KOPT-K1 (cell line): Measurements from ENCODE around the gene FHIT.

Experiments used
- H3K27ac ChIP-seq: fragments of 200-600 bp; sonication (generic); 2 replicates; pipeline ENCODE4 v1.5.1; 2016; ENCODE audit warnings: antibody characterized with exemption, mild to moderate bottlenecking, low read depth, low read length; ENCODE audit not compliant: poor library complexity, severe bottlenecking
- H3K36me3 ChIP-seq: fragments of 200-600 bp; sonication (generic); 2 replicates; pipeline ENCODE4 v1.5.1; 2017; ENCODE audit warnings: antibody characterized with exemption, mild to moderate bottlenecking, low read length, moderate library complexity; ENCODE audit not compliant: insufficient read depth
- H3K9me3 ChIP-seq: fragments of 200-600 bp; sonication (generic); 2 replicates; pipeline ENCODE4 v1.5.1; 2017; ENCODE audit warnings: antibody characterized with exemption, low read length, mild to moderate bottlenecking; ENCODE audit not compliant: insufficient read depth, poor library complexity, severe bottlenecking

FHIT gene

DNA sequence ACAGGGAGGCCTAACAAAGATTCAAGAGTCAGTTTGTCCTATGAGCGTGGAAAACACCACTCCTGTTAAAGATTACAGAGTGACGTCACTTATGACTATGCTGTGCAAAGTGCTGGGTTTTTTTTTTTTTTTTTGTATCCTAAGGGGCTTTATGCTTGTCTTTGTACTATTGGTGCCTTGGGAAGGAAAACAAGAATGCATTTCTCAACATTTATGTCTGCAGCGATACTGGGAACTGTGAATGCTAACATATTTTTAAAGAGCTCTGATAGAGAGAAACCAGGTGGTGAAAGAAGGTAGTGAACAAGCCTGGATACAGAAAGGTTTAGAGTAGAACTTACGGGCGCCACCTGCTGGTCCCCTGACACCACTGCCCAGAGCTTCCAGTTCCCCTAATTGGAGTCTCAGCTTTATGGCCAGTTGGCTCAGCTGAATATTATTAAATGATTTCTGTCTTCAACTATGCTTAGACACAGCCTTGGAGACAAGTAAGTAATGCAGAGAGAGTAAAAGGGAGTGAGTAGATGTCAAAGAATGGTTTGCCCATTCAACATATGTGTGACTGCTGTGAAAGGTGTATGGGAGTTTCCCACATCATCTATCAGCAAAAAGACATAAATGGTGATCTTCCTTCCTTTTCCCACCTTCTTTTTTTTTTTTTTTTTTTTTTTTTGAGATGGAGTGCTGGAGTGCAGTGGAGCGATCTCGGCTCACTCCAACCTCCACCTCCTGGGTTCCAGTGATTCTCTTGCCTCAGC, 1393.5 kb downstream of the FHIT start:
- H3K27ac ChIP-seq = peak overlapping the region; percentile 4
- peaks cover 11% of the 10 kb centered on the region for H3K36me3 ChIP-seq
- peaks cover 10% of the 10 kb centered on the region for H3K9me3 ChIP-seq

DNA sequence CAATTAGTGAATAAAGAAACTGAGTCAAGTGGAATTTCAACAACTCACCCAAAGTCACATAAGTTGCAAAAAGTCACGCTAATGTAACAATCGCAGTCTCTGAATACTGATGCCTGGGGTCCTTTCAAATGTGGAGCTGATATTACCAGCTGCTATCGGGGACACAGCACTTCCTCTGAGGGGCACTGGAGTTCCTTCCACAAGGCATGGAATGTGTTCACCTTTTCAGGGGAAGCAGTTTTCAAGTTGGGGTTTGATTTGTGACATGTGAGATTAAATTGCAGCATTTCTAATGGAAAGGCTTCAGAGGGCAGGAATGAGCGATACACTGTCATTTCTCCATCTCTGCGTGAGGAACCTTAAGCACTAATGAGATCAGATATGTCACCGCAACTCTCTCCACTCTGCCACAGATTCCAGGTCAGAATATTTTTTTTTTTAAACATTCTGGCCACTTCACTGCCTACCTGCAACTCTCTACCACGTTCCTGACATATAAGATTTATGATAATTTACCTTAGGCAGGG, 1394.3 kb downstream of the FHIT start:
- peaks cover 7% of the 10 kb centered on the region; the same call in 1 of the 2 replicates for H3K36me3 ChIP-seq
- peaks cover 2% of the 10 kb centered on the region for H3K9me3 ChIP-seq
- H3K27ac ChIP-seq = peak overlapping the region; percentile 4

DNA sequence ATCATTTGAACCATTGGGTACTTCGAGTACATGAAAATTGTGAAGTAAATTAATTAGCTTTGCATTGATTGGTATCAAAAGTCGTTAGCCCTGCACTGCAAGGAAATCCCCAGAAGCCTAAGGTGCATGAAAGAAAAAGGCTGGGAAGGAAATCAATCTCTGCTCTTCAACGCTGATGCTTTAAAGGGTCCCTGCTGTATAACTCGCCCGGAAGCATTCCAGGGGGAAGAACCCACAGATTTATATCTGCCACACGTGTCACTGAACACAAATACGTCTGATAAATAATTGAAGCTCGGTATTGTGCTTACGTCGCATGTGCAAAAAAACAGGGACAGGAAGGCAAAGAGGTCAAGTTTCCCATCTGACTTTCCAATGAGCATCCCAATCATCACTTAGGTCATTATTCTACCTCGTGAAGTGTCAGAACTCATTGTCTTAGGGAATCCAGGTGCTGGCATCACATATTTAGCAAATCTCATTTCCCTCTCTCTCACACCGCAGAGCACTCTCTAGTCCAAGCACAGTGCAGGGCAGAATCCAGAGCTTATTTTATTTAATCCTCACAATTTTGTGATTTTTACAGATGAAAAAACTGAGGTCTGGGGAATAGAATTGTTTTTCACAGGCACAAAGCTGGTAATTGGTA, 1397.1 kb downstream of the FHIT start:
- H3K27ac ChIP-seq = no peak overlapping the region
- no peaks in the 10 kb centered on the region for H3K9me3 ChIP-seq
- peaks cover 7% of the 10 kb centered on the region; the same call in 1 of the 2 replicates for H3K36me3 ChIP-seq

DNA sequence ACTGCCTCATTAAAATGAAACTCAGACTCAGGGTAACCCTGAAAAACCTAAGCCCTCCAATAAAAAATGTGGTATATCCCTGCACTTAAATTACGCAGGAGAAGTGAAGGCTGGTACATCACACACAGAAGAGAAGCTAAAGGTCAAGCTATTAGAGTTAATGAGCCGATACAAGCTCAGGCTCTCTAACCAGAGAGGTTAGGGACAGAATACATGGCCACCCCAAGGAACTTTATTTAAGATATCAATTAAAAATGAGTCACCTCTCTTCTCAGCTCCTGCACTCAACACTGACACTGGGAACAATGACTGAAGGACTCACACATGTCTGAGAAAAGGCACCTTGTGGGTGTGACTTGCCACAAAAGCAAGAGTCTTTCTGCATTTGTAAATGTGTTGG, 1400.8 kb downstream of the FHIT start:
- Histone ChIP-seq H3K9me3 (peaks cover 12% of the 10 kb centered on the region), H3K36me3 (peaks cover 14% of the 10 kb centered on the region; the same call in 1 of the 2 replicates), H3K27ac (no peak overlapping the region)

DNA sequence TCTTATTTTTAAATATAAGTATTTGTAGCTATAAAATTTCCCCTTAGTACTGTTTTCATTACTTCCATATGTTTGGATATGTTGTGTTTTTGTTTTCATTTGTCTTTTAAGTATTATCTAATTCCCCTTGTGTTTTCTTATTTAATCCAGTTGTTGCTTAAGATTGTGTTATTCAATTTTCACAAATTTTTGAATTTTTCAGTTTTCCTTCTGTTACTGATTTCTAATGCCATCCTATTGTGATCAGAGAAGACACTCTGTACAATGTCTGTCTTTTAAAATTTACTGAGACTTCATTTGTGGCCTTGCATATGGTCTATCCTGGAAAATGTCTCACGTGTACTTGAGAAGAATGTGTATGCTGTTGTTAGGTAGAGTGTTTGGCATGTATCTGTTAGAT, 1405.9 kb downstream of the FHIT start:
- H3K9me3 ChIP-seq = peaks cover 12% of the 10 kb centered on the region
- H3K27ac ChIP-seq = no peak overlapping the region
- peaks cover 7% of the 10 kb centered on the region; the same call in 1 of the 2 replicates for H3K36me3 ChIP-seq

DNA sequence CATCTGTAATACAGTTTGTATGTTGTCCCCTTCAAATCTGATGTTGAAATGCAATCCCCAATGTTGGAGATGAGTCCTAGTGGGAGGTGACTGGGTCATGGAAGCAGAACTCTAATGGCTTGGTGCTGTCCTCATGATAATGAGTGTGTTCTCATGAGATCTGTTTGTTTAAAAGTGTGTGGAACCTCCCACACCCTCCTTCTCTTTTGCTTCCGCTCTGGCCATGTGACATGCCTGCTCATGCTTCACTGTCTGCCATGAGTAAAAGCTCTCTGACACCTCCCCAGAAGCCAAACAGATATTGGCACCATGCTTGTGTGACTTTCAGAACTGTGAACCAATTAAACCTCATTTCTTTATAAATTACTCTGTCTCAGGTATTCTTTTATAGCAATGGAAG, 1407.4 kb downstream of the FHIT start:
- Histone ChIP-seq H3K27ac (no peak overlapping the region), H3K36me3 (peaks cover 7% of the 10 kb centered on the region; the same call in 1 of the 2 replicates), H3K9me3 (peaks cover 12% of the 10 kb centered on the region)

DNA sequence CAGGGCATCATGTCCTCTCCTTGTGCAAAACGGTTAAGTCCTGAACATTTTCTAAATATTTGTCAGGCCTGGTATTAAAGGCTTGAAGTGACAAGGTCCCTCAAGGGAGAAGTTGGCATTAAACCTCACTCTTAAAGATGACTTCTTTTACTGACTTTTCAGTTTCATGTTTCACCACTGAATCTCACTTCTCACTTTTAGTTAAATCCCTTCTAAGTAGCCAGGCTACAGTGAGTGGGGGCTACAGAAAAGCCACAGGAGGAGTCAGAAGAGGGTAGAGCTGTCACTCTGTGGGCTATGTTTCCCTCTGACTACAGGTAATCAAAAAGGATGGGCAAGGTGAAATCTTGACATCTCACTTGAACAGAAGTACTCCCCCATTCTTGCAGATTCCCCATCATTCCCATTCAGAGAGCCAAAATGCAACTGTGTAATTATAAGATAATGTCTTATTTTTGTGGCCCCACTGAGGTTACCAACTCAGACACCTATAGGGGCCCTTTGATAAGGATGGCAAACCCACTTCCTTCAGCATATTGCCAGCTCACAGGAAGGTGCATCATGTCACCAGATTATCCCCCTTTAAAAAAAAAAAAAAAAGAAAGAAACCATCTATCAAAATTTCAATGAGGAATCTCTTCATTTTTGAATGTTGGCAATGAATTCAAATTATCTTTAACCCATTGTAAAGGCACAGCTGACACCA, 1411.3 kb downstream of the FHIT start:
- Histone ChIP-seq H3K36me3 (no peaks in the 10 kb centered on the region), H3K27ac (peak overlapping the region; percentile 47), H3K9me3 (no peaks in the 10 kb centered on the region)

DNA sequence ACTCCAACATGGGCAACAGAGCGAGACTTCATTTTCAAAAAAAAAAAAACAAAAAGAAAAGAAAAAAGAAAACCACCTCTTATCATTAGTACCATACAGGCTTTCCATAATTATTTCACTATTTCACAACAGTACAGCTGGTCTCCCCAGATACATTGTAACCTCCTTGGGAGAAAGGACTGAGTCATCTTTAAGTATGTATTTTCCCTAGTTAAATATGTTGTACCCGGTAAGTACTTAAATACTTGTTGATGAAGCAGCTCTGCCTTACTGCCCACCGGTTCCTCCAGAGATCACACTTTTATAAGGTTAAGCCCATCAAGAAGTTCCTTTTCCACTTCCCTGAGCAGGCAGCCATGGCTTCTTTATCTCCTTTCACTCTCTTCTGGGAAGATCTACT, 1412.0 kb downstream of the FHIT start:
- H3K27ac ChIP-seq = peak overlapping the region; percentile 47
- H3K9me3 ChIP-seq = no peaks in the 10 kb centered on the region
- H3K36me3 ChIP-seq = no peaks in the 10 kb centered on the region

DNA sequence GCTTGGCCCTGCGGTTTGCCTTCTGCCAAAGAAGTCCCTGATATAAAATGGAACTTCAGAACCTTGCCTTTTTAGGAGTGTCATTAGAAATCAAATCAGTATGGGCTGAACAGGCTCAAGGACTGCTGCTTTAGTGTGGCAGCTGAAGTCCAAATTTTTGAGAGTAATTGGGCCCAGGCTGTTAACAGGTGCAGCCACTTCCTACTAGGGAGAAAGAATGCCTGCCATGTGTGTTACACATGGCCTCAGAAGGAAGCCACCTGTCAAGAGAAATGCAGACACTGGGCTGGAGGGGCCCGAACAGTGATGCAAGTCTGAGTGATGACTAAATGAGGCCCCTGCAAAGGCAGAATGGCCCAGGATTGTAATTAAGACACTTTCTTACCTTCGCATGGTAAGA, 1414.7 kb downstream of the FHIT start:
- Histone ChIP-seq H3K9me3 (no peaks in the 10 kb centered on the region), H3K27ac (peak overlapping the region; percentile 34), H3K36me3 (no peaks in the 10 kb centered on the region)

DNA sequence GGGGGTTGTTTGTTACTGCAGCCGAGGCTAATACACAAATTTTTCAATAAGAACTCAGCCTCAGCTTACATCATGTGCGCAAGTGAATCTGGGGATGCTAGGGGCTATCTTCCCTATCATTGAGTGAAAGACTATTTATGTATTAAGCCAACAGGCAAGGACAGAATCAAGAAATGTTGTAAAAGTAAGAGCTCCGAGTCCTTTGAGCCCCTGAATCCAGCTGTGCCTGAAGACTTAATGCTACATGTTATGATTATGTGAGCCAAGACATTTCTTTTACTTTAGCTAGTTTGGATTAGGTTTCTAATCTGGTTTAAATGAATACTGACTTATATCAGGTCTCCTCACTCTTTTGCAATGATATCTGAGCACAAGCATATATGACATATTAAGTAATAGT, 1418.5 kb downstream of the FHIT start:
- no peaks in the 10 kb centered on the region for H3K9me3 ChIP-seq
- no peak overlapping the region for H3K27ac ChIP-seq
- H3K36me3 ChIP-seq = no peaks in the 10 kb centered on the region

DNA sequence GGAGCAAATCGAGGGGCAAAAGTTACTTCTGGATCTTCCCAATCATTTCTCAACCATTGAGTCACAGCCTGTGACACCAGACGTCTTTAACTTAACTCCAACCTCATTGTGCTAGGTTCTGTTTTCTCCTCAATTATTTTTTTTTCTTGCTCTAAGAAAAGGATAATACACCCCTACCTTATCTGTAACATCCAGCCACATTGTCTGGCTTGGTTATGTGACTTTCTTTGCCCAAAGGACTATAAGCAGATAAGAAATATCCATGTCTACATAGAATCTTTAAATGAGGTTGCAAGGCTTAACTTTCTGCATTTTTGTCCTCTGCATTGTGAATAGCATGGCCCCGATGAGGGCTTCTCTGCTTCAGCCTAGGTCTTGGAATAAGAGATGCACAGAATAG, 1419.0 kb downstream of the FHIT start:
- Histone ChIP-seq H3K27ac (no peak overlapping the region), H3K9me3 (no peaks in the 10 kb centered on the region), H3K36me3 (no peaks in the 10 kb centered on the region)

DNA sequence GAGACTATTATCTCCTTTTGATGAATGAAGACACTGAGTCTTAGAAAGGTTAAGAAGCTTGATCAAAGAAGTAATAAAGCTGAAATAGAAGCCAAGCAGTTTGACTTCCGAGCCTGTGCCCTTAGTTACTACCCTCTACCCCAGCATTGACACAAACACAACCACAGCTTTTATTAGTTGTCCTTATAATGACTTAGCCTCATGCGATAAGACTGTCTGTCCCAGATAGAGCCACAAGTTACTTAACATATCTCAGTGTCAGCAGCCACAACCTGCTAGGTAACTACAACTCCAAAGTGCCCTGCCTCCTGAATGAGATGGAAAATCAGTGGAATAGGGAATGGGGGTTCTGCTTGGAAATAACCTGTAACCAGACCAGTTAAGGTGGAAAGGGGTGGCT, 1419.9 kb downstream of the FHIT start:
- Histone ChIP-seq H3K9me3 (no peaks in the 10 kb centered on the region), H3K36me3 (no peaks in the 10 kb centered on the region), H3K27ac (no peak overlapping the region)

DNA sequence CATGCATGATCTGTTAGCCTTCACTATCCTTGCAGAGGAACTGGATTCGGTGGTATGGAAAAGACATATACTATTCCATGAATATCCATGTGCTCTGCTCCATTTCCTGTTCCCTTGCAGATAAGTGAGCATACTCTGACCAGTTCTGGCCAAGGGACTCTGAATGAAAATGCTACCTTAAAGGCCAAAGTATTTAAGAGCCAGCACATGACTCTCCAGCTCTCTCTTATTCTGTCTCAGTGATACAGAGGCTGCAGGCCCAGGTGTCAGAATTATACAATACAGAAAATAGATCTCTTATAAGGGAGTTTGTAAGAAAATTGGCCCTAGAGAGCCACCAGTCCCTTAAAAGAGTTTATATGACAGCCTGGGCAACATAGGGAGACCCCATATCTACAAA, 1421.7 kb downstream of the FHIT start:
- Histone ChIP-seq H3K9me3 (no peaks in the 10 kb centered on the region), H3K27ac (no peak overlapping the region)

DNA sequence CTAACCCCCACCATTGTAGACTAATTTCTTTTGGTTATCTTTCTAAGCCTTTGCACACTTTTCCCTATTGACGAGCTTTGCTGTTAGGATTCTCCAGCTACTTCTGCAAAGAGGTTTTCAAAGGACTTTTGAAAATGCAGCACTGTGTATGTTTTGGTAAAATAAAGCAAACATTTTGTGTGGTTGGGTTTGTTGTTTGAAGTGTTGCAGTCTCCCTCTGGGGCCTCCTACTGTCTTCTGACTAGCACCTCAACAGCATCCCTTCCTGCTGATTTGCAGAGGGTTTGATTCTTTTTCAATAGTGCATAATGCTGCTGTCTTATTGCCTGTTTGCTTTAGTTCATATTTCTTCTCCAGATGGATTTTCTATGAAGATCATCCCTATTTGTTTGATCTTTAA, 1426.4 kb downstream of the FHIT start:
- H3K9me3 ChIP-seq = no peaks in the 10 kb centered on the region
- H3K27ac ChIP-seq = no peak overlapping the region
- H3K36me3 ChIP-seq = no peaks in the 10 kb centered on the region

More for the DNA sequence above, 1421.7 kb downstream of the FHIT start:
- no peaks in the 10 kb centered on the region for H3K36me3 ChIP-seq

DNA sequence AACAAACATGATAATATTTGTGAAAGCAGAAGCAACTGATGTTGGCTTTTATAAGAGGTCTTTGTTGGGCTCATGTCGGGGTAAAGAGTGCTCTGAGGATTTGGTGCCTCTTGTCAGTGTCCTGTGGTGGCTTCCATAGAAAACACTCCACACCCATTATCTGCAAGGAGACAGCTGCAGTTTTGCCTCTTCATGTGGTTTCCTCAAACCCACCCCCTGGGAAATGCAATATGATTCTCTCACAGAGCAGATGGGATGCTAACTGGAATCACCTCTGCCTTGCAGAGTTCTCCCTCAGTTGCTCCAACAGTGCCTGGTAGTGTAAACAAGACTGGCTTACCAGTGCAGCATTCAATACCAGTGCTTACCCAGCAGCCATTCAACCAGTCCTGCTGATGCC, 1430.0 kb downstream of the FHIT start:
- peaks cover 10% of the 10 kb centered on the region; the same call in 1 of the 2 replicates for H3K36me3 ChIP-seq
- H3K9me3 ChIP-seq = no peaks in the 10 kb centered on the region
- H3K27ac ChIP-seq = no peak overlapping the region
